Neuronal stem cell (in vitro differentiated cells): ENCODE data around the gene DIDO1.

Experiments used
- DNase-seq: peaks from one replicate; pipeline ENCODE4 v3.0.0-alpha.2; 2013; ENCODE audit warnings: low spot score
- H2AFZ ChIP-seq: one replicate; pipeline ENCODE4 v1.6.1; 2013; ENCODE audit warnings: mild to moderate bottlenecking, low read length, inconsistent platforms
- H2AK5ac ChIP-seq: 2 replicates; pipeline ENCODE4 v1.6.1; 2013; ENCODE audit warnings: low read depth, mild to moderate bottlenecking, inconsistent platforms, low read length, moderate library complexity, mixed read lengths
- H2BK120ac ChIP-seq: 2 replicates; pipeline ENCODE4 v1.6.1; 2013; ENCODE audit warnings: low read depth, mild to moderate bottlenecking, inconsistent platforms, low read length, moderate library complexity, mixed read lengths
- H2BK12ac ChIP-seq: one replicate; pipeline ENCODE4 v1.6.1; 2013; ENCODE audit warnings: low read length, inconsistent platforms
- H2BK15ac ChIP-seq: 2 replicates; pipeline ENCODE4 v1.6.1; 2013; ENCODE audit warnings: mild to moderate bottlenecking, low read length, inconsistent platforms, mixed read lengths
- H2BK5ac ChIP-seq: one replicate; pipeline ENCODE4 v1.6.1; 2013; ENCODE audit warnings: inconsistent platforms, mild to moderate bottlenecking, low read length, moderate library complexity
- H3K14ac ChIP-seq: one replicate; pipeline ENCODE4 v1.6.1; 2013; ENCODE audit warnings: low read length, inconsistent platforms
- H3K18ac ChIP-seq: 2 replicates; pipeline ENCODE4 v1.6.1; 2013; ENCODE audit warnings: low read length, inconsistent platforms
- H3K23ac ChIP-seq: 2 replicates; pipeline ENCODE4 v1.6.1; 2013; ENCODE audit warnings: low read depth, mild to moderate bottlenecking, mixed read lengths, low read length, inconsistent platforms; ENCODE audit not compliant: poor library complexity
- H3K27ac ChIP-seq: replicated peaks from 3 replicates; pipeline ENCODE4 v1.5.1; 2013; ENCODE audit warnings: low read length, inconsistent platforms
- H3K27me3 ChIP-seq, 3 experiments: 2 replicates each; pipeline ENCODE4 v1.6.1; 2013; ENCODE audit warnings: low read length in 3 of 3, mild to moderate bottlenecking in 2 of 3, inconsistent platforms in 1 of 3, low read depth in 1 of 3, mixed read lengths in 1 of 3, moderate library complexity in 1 of 3; ENCODE audit not compliant: control insufficient read depth in 3 of 3, insufficient read depth in 3 of 3
- H3K36me3 ChIP-seq, 2 donors: replicated peaks in 1 of 2; 2 replicates each; pipeline ENCODE4 v1.6.1; 2013; ENCODE audit warnings: low read length in 2 of 2; ENCODE audit not compliant: control insufficient read depth in 2 of 2, insufficient read depth in 2 of 2
- H3K4ac ChIP-seq: 2 replicates; pipeline ENCODE4 v1.6.1; 2013; ENCODE audit warnings: inconsistent platforms, mild to moderate bottlenecking, low read length, moderate library complexity
- H3K4me1 ChIP-seq, 2 donors: 1 replicate in 1 of 2; 2 replicates in 1 of 2; pipeline ENCODE4 v1.6.1; 2013; ENCODE audit warnings: low read length in 2 of 2, low read depth in 1 of 2; ENCODE audit not compliant: control insufficient read depth in 2 of 2, insufficient read depth in 1 of 2
- H3K4me2 ChIP-seq: one replicate; pipeline ENCODE4 v1.6.1; 2013; ENCODE audit warnings: mild to moderate bottlenecking, low read length, inconsistent platforms; ENCODE audit not compliant: insufficient read depth, poor library complexity, severe bottlenecking
- H3K4me3 ChIP-seq, 2 donors: 2 replicates each; pipeline ENCODE4 v1.5.1; 2013; ENCODE audit warnings: low read length in 2 of 2, mild to moderate bottlenecking in 2 of 2, inconsistent platforms in 1 of 2, moderate library complexity in 1 of 2
- H3K79me1 ChIP-seq: one replicate; pipeline ENCODE4 v1.6.1; 2013; ENCODE audit warnings: low read depth, mild to moderate bottlenecking, inconsistent platforms, low read length, moderate library complexity
- H3K9ac ChIP-seq: one replicate; pipeline ENCODE4 v1.6.1; 2013; ENCODE audit warnings: mild to moderate bottlenecking, low read depth, low read length, inconsistent platforms; ENCODE audit not compliant: poor library complexity
- H3K9me3 ChIP-seq, 2 donors: replicated peaks in 1 of 2; 2 replicates each; pipeline versions ENCODE3 to v1.6.1; 2013; ENCODE audit warnings: low read length in 2 of 2, mild to moderate bottlenecking in 2 of 2, inconsistent platforms in 1 of 2, low read depth in 1 of 2, mixed read lengths in 1 of 2, moderate library complexity in 1 of 2; ENCODE audit not compliant: control insufficient read depth in 2 of 2, insufficient read depth in 1 of 2
- H4K8ac ChIP-seq: one replicate; pipeline ENCODE4 v1.6.1; 2013; ENCODE audit warnings: low read depth, mild to moderate bottlenecking, inconsistent platforms, low read length, moderate library complexity
- H4K91ac ChIP-seq: one replicate; pipeline ENCODE4 v1.6.1; 2013; ENCODE audit warnings: low read length, low read depth, mild to moderate bottlenecking, inconsistent platforms; ENCODE audit not compliant: poor library complexity
- WGBS, 2 donors: extraction: QIAGEN DNeasy Blood & Tissue Kit; methylation state at CpG; one replicate each; pipeline ENCODE4 v1.1.7; 2013; ENCODE audit warnings: missing lambda C conversion rate in 2 of 2, mixed read lengths in 1 of 2; ENCODE audit not compliant: insufficient read length in 2 of 2, insufficient replicate concordance in 1 of 2; ENCODE audit errors: extremely low coverage in 2 of 2; 5-methylcytosine and 5-hydroxymethylcytosine counted together

DIDO1 gene

DNA sequence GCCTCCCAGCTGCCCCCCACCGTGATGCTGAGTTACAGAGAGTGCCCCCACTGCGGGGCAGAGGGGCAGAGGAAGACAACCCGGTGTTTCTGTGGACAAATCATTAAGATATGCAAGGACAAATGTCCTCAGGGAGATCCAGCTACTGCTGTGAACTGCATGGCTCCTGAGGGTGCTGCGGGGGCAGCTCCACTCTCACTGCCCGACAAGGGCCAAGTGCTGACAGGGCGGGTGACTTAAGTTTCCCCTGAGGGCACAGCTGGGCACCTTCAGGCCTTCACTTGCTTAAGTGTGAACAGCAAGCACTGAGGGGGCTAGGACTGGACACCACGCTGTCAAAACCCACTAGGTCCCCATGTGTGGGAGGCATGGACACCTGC is 38.5 kb downstream of the DIDO1 start:
- H3K18ac ChIP-seq, result no peak overlapping the region
- no peak overlapping the region for H3K4me3 ChIP-seq
- H3K9ac ChIP-seq, result no peak overlapping the region
- no peak for DNase-seq
- H3K79me1 ChIP-seq, result peaks cover 5% of the 10 kb centered on the region
- H3K14ac ChIP-seq, result no peak overlapping the region
- H3K4ac ChIP-seq, result no peak overlapping the region
- no peak overlapping the region for H2BK120ac ChIP-seq
- no peak overlapping the region for H2BK12ac ChIP-seq
- no peak overlapping the region for H3K23ac ChIP-seq
- no peaks in the 10 kb centered on the region for H3K27me3 ChIP-seq
- peaks cover 0 to 10% of the 10 kb centered on the region in 2 donors for H3K9me3 ChIP-seq
- no peak overlapping the region for H4K8ac ChIP-seq
- H3K4me2 ChIP-seq, result no peak overlapping the region
- no peak overlapping the region for H3K27ac ChIP-seq
- no peak overlapping the region for H2BK15ac ChIP-seq
- peak overlapping the region; percentile 10 for H2BK5ac ChIP-seq
- H2AFZ ChIP-seq, result no peak overlapping the region
- H4K91ac ChIP-seq, result no peak overlapping the region
- WGBS, 2 donors, result no CpG with 5 or more reads among the region's 7 CpGs
- no peak overlapping the region for H2AK5ac ChIP-seq
- peaks cover 49 to 72% of the 10 kb centered on the region in 2 donors for H3K36me3 ChIP-seq
- H3K4me1 ChIP-seq, result peaks cover 0 to 2% of the 10 kb centered on the region in 2 donors

DNA sequence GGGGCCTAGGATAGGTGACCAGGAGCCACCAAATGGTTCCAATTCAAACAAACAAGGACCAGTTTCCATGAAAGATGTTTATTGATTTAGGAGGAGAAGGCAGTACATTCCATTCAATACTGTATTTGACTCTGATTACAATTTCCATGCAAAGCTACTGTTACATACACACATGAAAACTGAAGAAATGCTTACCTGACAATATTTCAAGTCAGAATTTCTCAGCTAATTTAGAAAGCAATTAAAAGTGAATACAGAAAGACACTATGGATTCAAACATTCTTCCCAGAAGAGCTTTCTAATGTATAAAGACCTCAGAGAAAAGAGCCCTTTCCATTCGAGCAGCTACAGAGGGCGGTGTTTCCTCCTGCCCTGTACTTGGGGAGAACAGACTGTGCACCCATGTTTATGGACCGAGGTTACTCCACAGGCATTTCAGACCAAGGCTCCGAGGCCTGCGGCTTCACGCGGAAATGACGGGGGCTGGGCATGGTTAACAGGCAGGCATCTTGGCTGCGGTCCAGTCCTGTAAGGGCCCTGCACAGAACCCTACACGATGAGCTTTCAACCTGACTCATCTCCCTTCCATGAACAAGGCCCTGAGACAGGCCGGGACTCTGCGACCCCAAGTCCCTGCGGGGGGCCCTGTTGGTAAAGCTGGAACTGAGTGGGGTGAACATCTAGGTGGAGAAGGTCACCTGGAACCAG is 39.0 kb downstream of the DIDO1 start:
- Histone ChIP-seq H2AFZ (no peak overlapping the region), H3K27ac (no peak overlapping the region), H4K8ac (no peak overlapping the region), H3K9me3 (peaks cover 0 to 10% of the 10 kb centered on the region in 2 donors), H2AK5ac (no peak overlapping the region), H2BK15ac (no peak overlapping the region), H4K91ac (no peak overlapping the region), H3K4me2 (no peak overlapping the region), H2BK12ac (no peak overlapping the region), H3K4me3 (no peak overlapping the region), H3K36me3 (peaks cover 44 to 72% of the 10 kb centered on the region in 2 donors), H3K4me1 (peaks cover 0 to 2% of the 10 kb centered on the region in 2 donors), H3K79me1 (peaks cover 5% of the 10 kb centered on the region), H3K27me3 (no peaks in the 10 kb centered on the region), H2BK120ac (no peak overlapping the region), H3K14ac (no peak overlapping the region), H3K9ac (no peak overlapping the region), H2BK5ac (no peak overlapping the region), H3K18ac (no peak overlapping the region), H3K23ac (no peak overlapping the region), H3K4ac (no peak overlapping the region)
- DNase-seq, result no peak
- no CpG with 5 or more reads among the region's 13 CpGs for WGBS, 2 donors

DNA sequence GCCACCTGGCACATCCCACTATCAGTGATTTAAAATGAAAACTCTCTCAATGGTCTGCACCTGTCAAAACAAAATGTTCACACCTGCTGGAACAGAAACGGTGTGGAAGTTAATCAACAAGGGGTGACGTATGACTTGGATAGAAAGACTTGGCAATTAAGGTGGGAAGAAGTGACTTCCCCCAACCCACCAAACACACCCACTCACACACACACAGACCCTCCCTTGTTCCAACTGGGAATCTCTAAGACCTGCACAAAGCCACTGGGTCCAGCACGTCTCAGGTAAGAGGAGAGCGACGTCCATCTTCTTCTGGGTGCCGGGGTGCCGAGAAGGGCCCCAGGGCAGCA is 39.6 kb downstream of the DIDO1 start:
- Histone ChIP-seq H2BK5ac (no peak overlapping the region), H3K18ac (no peak overlapping the region), H3K27ac (no peak overlapping the region), H3K4ac (no peak overlapping the region), H4K8ac (no peak overlapping the region), H3K27me3 (no peaks in the 10 kb centered on the region), H3K14ac (no peak overlapping the region), H4K91ac (no peak overlapping the region), H2BK12ac (no peak overlapping the region), H2AFZ (no peak overlapping the region), H3K23ac (no peak overlapping the region), H2AK5ac (no peak overlapping the region), H3K79me1 (peaks cover 5% of the 10 kb centered on the region), H3K9ac (no peak overlapping the region), H3K9me3 (peaks cover 0 to 10% of the 10 kb centered on the region in 2 donors), H3K4me1 (peaks cover 0 to 2% of the 10 kb centered on the region in 2 donors), H3K4me2 (no peak overlapping the region), H3K36me3 (peaks cover 39 to 70% of the 10 kb centered on the region in 2 donors), H3K4me3 (no peak overlapping the region), H2BK120ac (no peak overlapping the region), H2BK15ac (no peak overlapping the region)
- no peak for DNase-seq
- WGBS, 2 donors, result no CpG with 5 or more reads among the region's 7 CpGs

DNA sequence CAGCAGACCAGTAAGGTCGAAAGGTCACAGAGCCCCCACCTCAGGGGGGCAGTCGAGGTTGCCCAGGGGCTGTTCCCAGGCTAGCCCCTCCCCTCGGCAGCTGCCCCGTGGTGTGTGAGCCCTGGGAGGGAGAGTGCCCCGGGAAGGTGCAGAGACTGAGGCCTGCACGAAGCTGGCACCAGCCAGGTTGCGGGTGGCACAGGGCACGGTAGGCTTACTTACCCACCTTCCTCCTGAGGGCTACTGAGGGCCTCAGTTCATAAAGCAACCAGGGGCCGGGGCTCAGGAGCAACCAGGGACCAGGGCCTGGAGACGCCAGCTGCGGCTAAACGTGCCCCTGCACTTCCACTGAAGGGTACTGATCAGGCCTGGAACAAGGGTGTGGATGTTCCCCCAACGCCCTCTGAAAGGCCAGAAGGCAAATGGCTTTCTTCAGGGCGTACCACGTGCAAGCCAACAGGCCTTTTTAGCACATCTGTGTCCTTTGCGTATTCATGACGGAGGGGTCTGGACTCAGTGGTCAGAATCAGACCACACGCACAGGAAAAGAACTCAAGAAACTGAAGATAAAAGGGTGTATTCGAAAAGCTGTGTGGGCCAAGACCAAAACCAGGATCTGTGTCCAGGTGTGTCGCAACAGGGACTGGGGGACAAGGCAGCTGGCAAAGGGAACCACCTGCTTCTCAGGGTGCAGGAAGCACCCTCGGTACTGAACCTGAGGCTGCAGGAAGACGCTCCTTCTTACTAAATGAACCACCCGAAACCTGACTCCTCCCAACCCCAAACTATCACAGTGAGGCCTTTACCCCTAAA is 40.2 kb downstream of the DIDO1 start:
- H3K36me3 ChIP-seq, result peaks cover 36 to 70% of the 10 kb centered on the region in 2 donors
- WGBS, 2 donors, result no CpG with 5 or more reads among the region's 23 CpGs
- H2BK15ac ChIP-seq, result no peak overlapping the region
- H3K79me1 ChIP-seq, result peaks cover 5% of the 10 kb centered on the region
- no peak overlapping the region for H2AFZ ChIP-seq
- no peak overlapping the region for H3K14ac ChIP-seq
- no peaks in the 10 kb centered on the region for H3K27me3 ChIP-seq
- no peak overlapping the region for H3K9ac ChIP-seq
- no peak overlapping the region for H2BK120ac ChIP-seq
- no peak overlapping the region for H2AK5ac ChIP-seq
- H3K23ac ChIP-seq, result peak overlapping the region; percentile 16
- no peak overlapping the region for H3K18ac ChIP-seq
- no peak overlapping the region for H3K4ac ChIP-seq
- H3K4me2 ChIP-seq, result no peak overlapping the region
- H4K8ac ChIP-seq, result no peak overlapping the region
- peaks cover 0 to 10% of the 10 kb centered on the region in 2 donors for H3K9me3 ChIP-seq
- no peak for DNase-seq
- no peak overlapping the region for H3K4me3 ChIP-seq
- H4K91ac ChIP-seq, result no peak overlapping the region
- H2BK12ac ChIP-seq, result no peak overlapping the region
- peaks cover 0 to 2% of the 10 kb centered on the region in 2 donors for H3K4me1 ChIP-seq
- H3K27ac ChIP-seq, result no peak overlapping the region
- H2BK5ac ChIP-seq, result no peak overlapping the region
